Liver (tissue), 9 donors: ENCODE results near the gene CCN5. TPM values are rescaled to one million over a fixed set of nuclear protein-coding genes. Genes with fewer than 3 reads are reported as not detected.

Experiments used
- DNase-seq: peaks from one replicate; pipeline ENCODE4 v3.0.0-alpha.2; 2017; ENCODE audit warnings: low spot score
- H3K27ac ChIP-seq, 2 donors: one replicate each; pipeline ENCODE4 v1.7.0; 2013; ENCODE audit warnings: inconsistent platforms in 2 of 2, low read length in 2 of 2, control low read depth in 1 of 2, low read depth in 1 of 2, mild to moderate bottlenecking in 1 of 2
- H3K27me3 ChIP-seq, 4 donors: one replicate each; pipeline versions ENCODE4 v1.6.1 to v1.7.0; 2013; ENCODE audit warnings: low read length in 3 of 4, inconsistent platforms in 1 of 4, mild to moderate bottlenecking in 1 of 4, moderate library complexity in 1 of 4; ENCODE audit not compliant: control insufficient read depth in 4 of 4, insufficient read depth in 4 of 4
- H3K36me3 ChIP-seq, 4 donors: one replicate each; pipeline versions ENCODE4 v1.6.1 to v1.7.0; 2013; ENCODE audit warnings: low read length in 3 of 4, mild to moderate bottlenecking in 3 of 4, low read depth in 1 of 4, moderate library complexity in 1 of 4; ENCODE audit not compliant: control insufficient read depth in 4 of 4, insufficient read depth in 3 of 4
- H3K4me1 ChIP-seq, 4 donors: one replicate each; pipeline versions ENCODE4 v1.6.1 to v1.7.0; 2013; ENCODE audit warnings: low read length in 3 of 4, mild to moderate bottlenecking in 3 of 4, moderate library complexity in 1 of 4; ENCODE audit not compliant: control insufficient read depth in 4 of 4, insufficient read depth in 4 of 4
- H3K4me3 ChIP-seq, 3 donors: one replicate each; pipeline versions ENCODE4 v1.6.1 to v1.7.0; 2013; ENCODE audit warnings: low read length in 3 of 3, control low read depth in 1 of 3, low read depth in 1 of 3, mild to moderate bottlenecking in 1 of 3
- H3K9ac ChIP-seq, 2 donors: one replicate each; pipeline ENCODE4 v1.7.0; 2013; ENCODE audit warnings: low read length in 2 of 2, mild to moderate bottlenecking in 2 of 2, moderate library complexity in 2 of 2, control low read depth in 1 of 2, low read depth in 1 of 2
- H3K9me3 ChIP-seq, 4 donors: one replicate each; pipeline versions ENCODE4 v1.6.1 to v1.7.0; 2013; ENCODE audit warnings: low read length in 3 of 4; ENCODE audit not compliant: control insufficient read depth in 4 of 4
- EGR1 ChIP-seq, 2 donors: IDR thresholded peaks; 2 replicates each; pipeline ENCODE4 v1.6.1; 2016 to 2018; ENCODE audit warnings: antibody characterized with exemption in 2 of 2, low read depth in 2 of 2
- FOXA1 ChIP-seq: IDR thresholded peaks from 2 replicates; pipeline ENCODE4 v1.6.1; 2016; ENCODE audit warnings: antibody characterized with exemption
- FOXA2 ChIP-seq: IDR thresholded peaks from 2 replicates; pipeline ENCODE4 v1.6.1; 2016; ENCODE audit warnings: antibody characterized with exemption
- GABPA ChIP-seq, 2 donors: IDR thresholded peaks in 1 of 2; conservative IDR thresholded peaks in 1 of 2; 2 replicates each; pipeline ENCODE4 v1.6.1; 2016; ENCODE audit warnings: antibody characterized with exemption in 2 of 2, mild to moderate bottlenecking in 1 of 2, moderate library complexity in 1 of 2
- HNF4A ChIP-seq, 2 donors: conservative IDR thresholded peaks; 2 replicates each; pipeline ENCODE4 v1.6.1; 2016; ENCODE audit warnings: antibody characterized with exemption in 2 of 2, mild to moderate bottlenecking in 2 of 2
- HNF4G ChIP-seq: IDR thresholded peaks from 2 replicates; pipeline ENCODE4 v1.6.1; 2016; ENCODE audit warnings: antibody characterized with exemption
- JUND ChIP-seq, 2 donors: IDR thresholded peaks; 2 replicates each; pipeline ENCODE4 v1.6.1; 2016; ENCODE audit warnings: antibody characterized with exemption in 2 of 2
- NR2F2 ChIP-seq: IDR thresholded peaks from 2 replicates; pipeline ENCODE4 v1.6.1; 2016; ENCODE audit warnings: antibody characterized with exemption
- RAD21 ChIP-seq, 2 donors: IDR thresholded peaks; 2 replicates each; pipeline ENCODE4 v1.6.1; 2016; ENCODE audit warnings: antibody characterized with exemption in 2 of 2, mild to moderate bottlenecking in 2 of 2
- RXRA ChIP-seq, 2 donors: IDR thresholded peaks; 2 replicates each; pipeline ENCODE4 v1.6.1; 2017 to 2018; ENCODE audit warnings: antibody characterized with exemption in 2 of 2, mild to moderate bottlenecking in 1 of 2
- SP1 ChIP-seq: IDR thresholded peaks from 2 replicates; pipeline ENCODE4 v1.6.1; 2018; ENCODE audit warnings: antibody characterized with exemption, mild to moderate bottlenecking
- TAF1 ChIP-seq: conservative IDR thresholded peaks from 2 replicates; pipeline ENCODE4 v1.6.1; 2016; ENCODE audit warnings: antibody characterized with exemption, mild to moderate bottlenecking
- YY1 ChIP-seq: IDR thresholded peaks from 2 replicates; pipeline ENCODE4 v1.6.1; 2016; ENCODE audit warnings: antibody characterized with exemption, mild to moderate bottlenecking
- WGBS: extraction: QIAGEN DNeasy Blood & Tissue Kit; methylation state at CpG from one replicate; pipeline ENCODE4 v1.1.7; 2013; 5-methylcytosine and 5-hydroxymethylcytosine counted together
- polyA plus RNA-seq, 2 donors: library from polyadenylated mRNA; stranded (reverse) in 1 of 2; unstranded in 1 of 2; fragments of 200-250 nt in 1 of 2; fragments of >200 nt in 1 of 2; fragmentation: Nextera tagmentation in 1 of 2; extraction: Ambion mirVana in 1 of 2; gene quantifications; one replicate each; pipeline versions ENCODE4 v1.2.1 to v1.2.3, GENCODE V29; 2013 to 2015
- total RNA-seq, 2 donors: library from RNA; depleted of rRNA; stranded (reverse); fragments of >200 nt; gene quantifications; one replicate each; pipeline ENCODE4 v1.2.3, GENCODE V29; 2014
- TF ChIP-seq, protein P1 (sequence below): IDR thresholded peaks from 2 replicates; pipeline ENCODE4 v1.6.1; 2016; ENCODE audit warnings: antibody characterized with exemption
- TF ChIP-seq, protein P2 (sequence below): fragments of 150-350 bp; IDR thresholded peaks from 2 replicates; pipeline ENCODE4 v1.5.1; 2017; ENCODE audit warnings: improper control_type of control experiment, low read depth, low read length; ENCODE audit not compliant: missing input control
- TF ChIP-seq, protein P3 (sequence below): IDR thresholded peaks from 2 replicates; pipeline ENCODE4 v1.6.1; 2016; ENCODE audit warnings: antibody characterized with exemption
- TF ChIP-seq, protein P4 (sequence below): IDR thresholded peaks from 2 replicates; pipeline ENCODE4 v1.6.1; 2016; ENCODE audit warnings: antibody characterized with exemption, mild to moderate bottlenecking
- TF ChIP-seq, protein P5 (sequence below): IDR thresholded peaks from 2 replicates; pipeline ENCODE4 v1.6.1; 2016; ENCODE audit warnings: antibody characterized with exemption
- donor health status: healthy.
- donor health status: healthy.
- donor health status: healthy.
- donor health status: healthy.
- donor health status: healthy.

CCN5 gene
- total and polyA plus RNA-seq, 4 donors = 1.2 to 3.6 (median 1.9) TPM; not detected in 1

DNA sequence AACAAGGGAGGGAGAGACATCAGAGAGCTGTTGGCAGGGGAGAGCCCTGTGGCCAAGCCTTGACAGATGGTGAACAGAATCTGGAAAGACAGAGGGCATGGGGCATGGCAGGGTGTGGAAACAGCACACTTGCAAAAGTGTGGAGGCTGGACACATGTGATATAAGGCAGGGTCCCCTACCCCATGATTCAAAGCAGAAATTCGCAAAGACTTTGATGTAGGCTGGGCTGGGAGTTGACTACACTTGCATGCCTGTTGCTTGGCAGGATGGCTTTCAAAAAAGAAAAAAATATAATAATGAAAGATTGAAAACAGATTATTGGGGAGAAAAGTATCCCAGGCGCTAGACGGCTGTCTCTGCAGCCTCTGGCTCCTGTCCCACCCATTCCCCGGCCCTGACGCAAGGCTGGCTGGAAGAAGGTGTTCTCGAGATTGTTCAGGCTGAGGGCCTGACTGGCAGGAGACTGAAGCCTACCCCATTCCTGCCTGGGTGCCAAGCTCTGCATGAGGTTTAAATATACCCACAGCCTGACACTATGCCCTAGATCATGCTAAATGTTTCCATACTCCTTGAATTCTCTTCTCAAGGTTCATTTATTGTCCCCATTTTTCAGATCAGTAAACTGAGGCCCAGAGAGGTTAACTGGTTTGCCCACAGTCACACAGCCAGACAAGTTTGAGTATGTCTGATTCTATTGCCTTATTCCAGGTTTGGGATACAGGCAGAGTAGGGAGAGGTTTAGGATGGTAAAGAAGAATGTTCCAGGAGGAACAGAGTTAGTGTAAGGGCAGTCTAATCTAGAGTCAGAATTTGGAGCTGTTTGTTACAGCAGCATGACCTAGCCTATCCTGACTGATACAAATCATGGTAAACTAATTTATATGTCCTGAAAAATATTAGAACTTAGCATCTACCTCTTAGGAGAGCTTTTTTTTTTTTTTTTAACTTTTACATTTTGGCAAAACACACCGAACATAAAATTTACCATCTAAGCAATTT is 23.4 kb upstream of the CCN5 start (continued):
- TF ChIP-seq RAD21 (IDR thresholded peaks at IDR 0.05) (no peak), RXRA (IDR thresholded peaks at IDR 0.05) (no peak)
- TF ChIP-seq, protein P1, sequence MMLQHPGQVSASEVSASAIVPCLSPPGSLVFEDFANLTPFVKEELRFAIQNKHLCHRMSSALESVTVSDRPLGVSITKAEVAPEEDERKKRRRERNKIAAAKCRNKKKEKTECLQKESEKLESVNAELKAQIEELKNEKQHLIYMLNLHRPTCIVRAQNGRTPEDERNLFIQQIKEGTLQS = no peak

DNA sequence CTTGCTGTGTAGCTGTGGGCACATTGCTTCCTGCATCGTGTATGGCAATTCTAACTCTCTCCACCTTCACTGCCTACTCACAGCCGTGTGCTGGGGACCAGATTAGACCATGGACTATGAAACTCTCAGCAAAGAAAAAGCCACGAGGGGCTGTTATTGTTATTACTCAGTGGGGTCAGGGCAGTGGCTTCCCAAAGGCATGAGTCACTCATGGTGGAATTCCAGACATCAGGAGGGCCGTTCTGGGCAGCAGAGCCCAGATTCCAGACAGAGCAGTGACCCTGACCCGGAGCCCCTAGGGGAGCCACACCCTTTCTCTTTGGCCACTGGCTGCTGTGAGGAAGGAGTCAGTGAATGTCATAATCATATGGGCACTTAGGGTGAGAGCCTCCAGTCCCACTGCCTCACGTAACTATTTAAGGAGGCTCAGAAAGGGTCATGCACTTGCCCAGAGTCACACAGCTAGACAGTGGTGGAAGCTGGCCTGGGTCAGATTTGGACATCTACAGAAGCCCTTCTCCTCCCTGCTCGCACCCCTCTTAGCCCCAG is 22.2 kb upstream of the CCN5 start:
- no peaks in the 10 kb centered on the region for H3K9me3 ChIP-seq
- WGBS = 43% methylated on average over 7 of the region's 7 CpGs

DNA sequence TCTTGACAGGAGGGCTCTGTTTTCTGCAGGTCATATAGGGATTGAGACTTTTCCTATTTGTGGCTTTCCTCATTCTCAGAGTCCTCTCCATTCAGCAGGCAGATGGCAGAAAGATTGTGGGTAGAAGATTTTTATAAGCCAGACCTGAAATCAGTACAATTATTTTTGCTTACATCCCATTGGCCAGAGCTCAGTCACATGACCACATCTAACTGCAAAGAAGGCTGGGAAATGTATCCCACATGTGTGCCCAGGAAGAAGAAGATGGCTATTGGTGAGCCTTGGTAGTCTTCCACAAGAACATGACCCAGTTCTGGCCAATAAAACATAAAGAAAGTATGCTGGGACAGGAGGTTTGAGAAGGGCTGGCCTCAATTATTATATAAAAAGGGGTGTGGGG is 21.5 kb upstream of the CCN5 start:
- no peak for TF ChIP-seq TAF1
- no peak for TF ChIP-seq EGR1 (IDR thresholded peaks at IDR 0.05; ENCODE audit: low read depth in 2 of 2)
- no peak for TF ChIP-seq FOXA1
- TF ChIP-seq, protein P2, sequence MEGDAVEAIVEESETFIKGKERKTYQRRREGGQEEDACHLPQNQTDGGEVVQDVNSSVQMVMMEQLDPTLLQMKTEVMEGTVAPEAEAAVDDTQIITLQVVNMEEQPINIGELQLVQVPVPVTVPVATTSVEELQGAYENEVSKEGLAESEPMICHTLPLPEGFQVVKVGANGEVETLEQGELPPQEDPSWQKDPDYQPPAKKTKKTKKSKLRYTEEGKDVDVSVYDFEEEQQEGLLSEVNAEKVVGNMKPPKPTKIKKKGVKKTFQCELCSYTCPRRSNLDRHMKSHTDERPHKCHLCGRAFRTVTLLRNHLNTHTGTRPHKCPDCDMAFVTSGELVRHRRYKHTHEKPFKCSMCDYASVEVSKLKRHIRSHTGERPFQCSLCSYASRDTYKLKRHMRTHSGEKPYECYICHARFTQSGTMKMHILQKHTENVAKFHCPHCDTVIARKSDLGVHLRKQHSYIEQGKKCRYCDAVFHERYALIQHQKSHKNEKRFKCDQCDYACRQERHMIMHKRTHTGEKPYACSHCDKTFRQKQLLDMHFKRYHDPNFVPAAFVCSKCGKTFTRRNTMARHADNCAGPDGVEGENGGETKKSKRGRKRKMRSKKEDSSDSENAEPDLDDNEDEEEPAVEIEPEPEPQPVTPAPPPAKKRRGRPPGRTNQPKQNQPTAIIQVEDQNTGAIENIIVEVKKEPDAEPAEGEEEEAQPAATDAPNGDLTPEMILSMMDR = no peak
- TF ChIP-seq, protein P1 = no peak
- no peak for TF ChIP-seq RAD21 (IDR thresholded peaks at IDR 0.05)
- no peak for TF ChIP-seq YY1
- no peak for TF ChIP-seq SP1
- TF ChIP-seq NR2F2 = no peak
- TF ChIP-seq, protein P3, sequence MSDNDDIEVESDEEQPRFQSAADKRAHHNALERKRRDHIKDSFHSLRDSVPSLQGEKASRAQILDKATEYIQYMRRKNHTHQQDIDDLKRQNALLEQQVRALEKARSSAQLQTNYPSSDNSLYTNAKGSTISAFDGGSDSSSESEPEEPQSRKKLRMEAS = no peak
- TF ChIP-seq FOXA2 = no peak
- TF ChIP-seq, protein P4, sequence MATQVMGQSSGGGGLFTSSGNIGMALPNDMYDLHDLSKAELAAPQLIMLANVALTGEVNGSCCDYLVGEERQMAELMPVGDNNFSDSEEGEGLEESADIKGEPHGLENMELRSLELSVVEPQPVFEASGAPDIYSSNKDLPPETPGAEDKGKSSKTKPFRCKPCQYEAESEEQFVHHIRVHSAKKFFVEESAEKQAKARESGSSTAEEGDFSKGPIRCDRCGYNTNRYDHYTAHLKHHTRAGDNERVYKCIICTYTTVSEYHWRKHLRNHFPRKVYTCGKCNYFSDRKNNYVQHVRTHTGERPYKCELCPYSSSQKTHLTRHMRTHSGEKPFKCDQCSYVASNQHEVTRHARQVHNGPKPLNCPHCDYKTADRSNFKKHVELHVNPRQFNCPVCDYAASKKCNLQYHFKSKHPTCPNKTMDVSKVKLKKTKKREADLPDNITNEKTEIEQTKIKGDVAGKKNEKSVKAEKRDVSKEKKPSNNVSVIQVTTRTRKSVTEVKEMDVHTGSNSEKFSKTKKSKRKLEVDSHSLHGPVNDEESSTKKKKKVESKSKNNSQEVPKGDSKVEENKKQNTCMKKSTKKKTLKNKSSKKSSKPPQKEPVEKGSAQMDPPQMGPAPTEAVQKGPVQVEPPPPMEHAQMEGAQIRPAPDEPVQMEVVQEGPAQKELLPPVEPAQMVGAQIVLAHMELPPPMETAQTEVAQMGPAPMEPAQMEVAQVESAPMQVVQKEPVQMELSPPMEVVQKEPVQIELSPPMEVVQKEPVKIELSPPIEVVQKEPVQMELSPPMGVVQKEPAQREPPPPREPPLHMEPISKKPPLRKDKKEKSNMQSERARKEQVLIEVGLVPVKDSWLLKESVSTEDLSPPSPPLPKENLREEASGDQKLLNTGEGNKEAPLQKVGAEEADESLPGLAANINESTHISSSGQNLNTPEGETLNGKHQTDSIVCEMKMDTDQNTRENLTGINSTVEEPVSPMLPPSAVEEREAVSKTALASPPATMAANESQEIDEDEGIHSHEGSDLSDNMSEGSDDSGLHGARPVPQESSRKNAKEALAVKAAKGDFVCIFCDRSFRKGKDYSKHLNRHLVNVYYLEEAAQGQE = no peak
- no peak for TF ChIP-seq HNF4G
- TF ChIP-seq, protein P5, sequence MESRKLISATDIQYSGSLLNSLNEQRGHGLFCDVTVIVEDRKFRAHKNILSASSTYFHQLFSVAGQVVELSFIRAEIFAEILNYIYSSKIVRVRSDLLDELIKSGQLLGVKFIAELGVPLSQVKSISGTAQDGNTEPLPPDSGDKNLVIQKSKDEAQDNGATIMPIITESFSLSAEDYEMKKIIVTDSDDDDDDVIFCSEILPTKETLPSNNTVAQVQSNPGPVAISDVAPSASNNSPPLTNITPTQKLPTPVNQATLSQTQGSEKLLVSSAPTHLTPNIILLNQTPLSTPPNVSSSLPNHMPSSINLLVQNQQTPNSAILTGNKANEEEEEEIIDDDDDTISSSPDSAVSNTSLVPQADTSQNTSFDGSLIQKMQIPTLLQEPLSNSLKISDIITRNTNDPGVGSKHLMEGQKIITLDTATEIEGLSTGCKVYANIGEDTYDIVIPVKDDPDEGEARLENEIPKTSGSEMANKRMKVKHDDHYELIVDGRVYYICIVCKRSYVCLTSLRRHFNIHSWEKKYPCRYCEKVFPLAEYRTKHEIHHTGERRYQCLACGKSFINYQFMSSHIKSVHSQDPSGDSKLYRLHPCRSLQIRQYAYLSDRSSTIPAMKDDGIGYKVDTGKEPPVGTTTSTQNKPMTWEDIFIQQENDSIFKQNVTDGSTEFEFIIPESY = no peak
- no peak for TF ChIP-seq RXRA (IDR thresholded peaks at IDR 0.05)
- TF ChIP-seq HNF4A (conservative IDR thresholded peaks at IDR 0.05) = no peak
- no peak for TF ChIP-seq GABPA (IDR thresholded peaks at IDR 0.05 in 1 of 2, conservative IDR thresholded peaks at IDR 0.05 in 1 of 2)
- TF ChIP-seq JUND (IDR thresholded peaks at IDR 0.05) = no peak
- no peaks in the 10 kb centered on the region for H3K36me3 ChIP-seq
- H3K4me3 ChIP-seq = no peak overlapping the region
- H3K9me3 ChIP-seq = no peaks in the 10 kb centered on the region
- H3K27me3 ChIP-seq = no peaks in the 10 kb centered on the region
- no peak overlapping the region for H3K9ac ChIP-seq
- H3K27ac ChIP-seq = no peak overlapping the region
- no peak for DNase-seq
- no peaks in the 10 kb centered on the region for H3K4me1 ChIP-seq

More for the DNA sequence above, 22.2 kb upstream of the CCN5 start:
- Histone ChIP-seq H3K9ac (no peak overlapping the region), H3K27me3 (no peaks in the 10 kb centered on the region), H3K4me3 (no peak overlapping the region), H3K27ac (no peak overlapping the region), H3K4me1 (no peaks in the 10 kb centered on the region), H3K36me3 (no peaks in the 10 kb centered on the region)
- TF ChIP-seq NR2F2 (peak; percentile 97), RXRA (IDR thresholded peaks at IDR 0.05) (peak; percentile 59 to 67), JUND (IDR thresholded peaks at IDR 0.05) (peak; percentile 81 to 87), SP1 (peak; percentile 26)
- TF ChIP-seq, protein P3 = no peak
- DNase-seq = no peak
